Tibial nerve (tissue), 4 donors: ENCODE measurements around the gene SMTNL2. TPM values are rescaled to one million over a fixed set of nuclear protein-coding genes. Genes with fewer than 3 reads are reported as not detected.

Experiments
- DNase-seq, 2 donors: peaks; one replicate each; pipeline ENCODE4 v3.0.0-alpha.2; 2019; ENCODE audit warnings: low spot score in 2 of 2
- H3K27ac ChIP-seq, 4 donors: fragments of 200-600 bp; sonication (generic) in 3 of 4; one replicate each; pipeline ENCODE4 v1.5.1; 2017 to 2019; ENCODE audit warnings: mild to moderate bottlenecking in 1 of 4
- H3K27me3 ChIP-seq, 2 donors: fragments of 200-600 bp; sonication (generic) in 1 of 2; one replicate each; pipeline versions ENCODE4 v1.5.1 to v1.6.0; 2017 to 2019
- H3K36me3 ChIP-seq, 3 donors: fragments of 200-600 bp; sonication (generic); one replicate each; pipeline ENCODE4 v1.5.1; 2018 to 2019
- H3K4me1 ChIP-seq, 4 donors: fragments of 200-600 bp; sonication (generic) in 3 of 4; one replicate each; pipeline ENCODE4 v1.5.1; 2017 to 2019
- H3K4me3 ChIP-seq, 4 donors: fragments of 200-600 bp; sonication (generic) in 3 of 4; one replicate each; pipeline ENCODE4 v1.5.1; 2017 to 2019; ENCODE audit warnings: mild to moderate bottlenecking in 1 of 4, moderate library complexity in 1 of 4
- H3K9me3 ChIP-seq, 4 donors: fragments of 200-600 bp; sonication (generic) in 3 of 4; one replicate each; pipeline ENCODE4 v1.5.1; 2017 to 2019
- EP300 ChIP-seq, 2 donors: sonication (generic); formaldehyde crosslinking; IDR thresholded peaks; one replicate each; pipeline ENCODE4 v1.6.1; 2017; ENCODE audit warnings: antibody characterized with exemption in 2 of 2, mild to moderate bottlenecking in 1 of 2
- POLR2A ChIP-seq, 2 donors: fragments of 450-650 bp; IDR thresholded peaks; one replicate each; pipeline ENCODE4 v1.6.1; 2017; ENCODE audit warnings: antibody characterized with exemption in 2 of 2, mild to moderate bottlenecking in 2 of 2, moderate library complexity in 2 of 2
- WGBS, 2 donors: methylation state at CpG; one replicate each; pipeline ENCODE4 v1.1.5; 2018; 5-methylcytosine and 5-hydroxymethylcytosine counted together
- total RNA-seq, 4 donors: library from RNA; depleted of rRNA; stranded (reverse); fragments of >200 nt; gene quantifications; one replicate each; pipeline ENCODE4 v1.1.0, GENCODE V29; 2016
- TF ChIP-seq, protein P1 (sequence below), 5 experiments: fragments of 200-600 bp in 3 of 5; fragments of 450-650 bp in 2 of 5; sonication (generic) in 3 of 5; IDR thresholded peaks; one replicate each; pipeline ENCODE4 v1.5.1; 2016 to 2019; ENCODE audit warnings: antibody characterized with exemption in 5 of 5, mild to moderate bottlenecking in 3 of 5, moderate library complexity in 2 of 5

Gene SMTNL2
- total RNA-seq, 4 donors from 2014 or later: 1.5 to 8.2 (median 4.4) TPM

DNA sequence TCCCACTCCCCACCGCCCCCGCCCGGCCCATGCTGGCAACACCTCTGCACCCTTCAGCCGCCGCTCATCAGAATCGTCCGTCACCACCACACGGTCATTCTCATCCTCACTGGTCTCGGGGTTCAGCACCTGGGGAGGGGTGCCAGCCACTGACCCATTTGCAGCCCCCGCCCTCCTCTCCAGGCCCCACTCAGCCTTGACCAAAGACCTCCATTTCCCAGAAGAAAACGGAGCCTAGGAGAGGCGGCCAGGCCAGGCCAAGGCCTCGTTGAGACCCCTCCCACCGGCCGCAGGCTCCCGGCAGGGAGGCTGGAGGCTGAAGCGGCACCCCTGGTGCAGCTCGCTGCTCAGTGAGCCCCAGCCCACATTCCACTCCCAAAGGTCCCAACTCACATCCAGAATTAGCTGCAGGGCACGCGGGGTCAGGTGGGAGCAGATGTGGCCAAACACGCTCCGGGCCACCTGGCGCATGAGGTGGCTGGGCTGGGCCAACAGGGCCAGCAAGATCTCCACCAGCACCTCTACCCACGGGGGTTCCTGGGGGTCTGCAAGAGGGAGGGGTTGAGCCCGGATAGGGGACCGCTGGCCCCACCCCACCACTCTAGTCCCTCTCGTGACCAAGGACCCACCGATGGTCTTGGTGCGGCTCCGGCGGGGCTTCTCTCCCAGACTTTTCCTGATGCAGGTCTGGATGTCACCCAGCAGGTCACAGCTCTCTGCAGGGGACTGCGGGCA, 38.9 kb upstream of the SMTNL2 start:
- peaks cover 0 to 6% (median 0%) of the 10 kb centered on the region in 4 donors for H3K4me1 ChIP-seq
- WGBS, 2 donors: 86 to 92% methylated on average over 16 to 32 of the region's 32 CpGs
- no peak overlapping the region for H3K4me3 ChIP-seq
- TF ChIP-seq EP300 (IDR thresholded peaks at IDR 0.05): no peak
- TF ChIP-seq POLR2A (IDR thresholded peaks at IDR 0.05): no peak
- TF ChIP-seq, protein P1, sequence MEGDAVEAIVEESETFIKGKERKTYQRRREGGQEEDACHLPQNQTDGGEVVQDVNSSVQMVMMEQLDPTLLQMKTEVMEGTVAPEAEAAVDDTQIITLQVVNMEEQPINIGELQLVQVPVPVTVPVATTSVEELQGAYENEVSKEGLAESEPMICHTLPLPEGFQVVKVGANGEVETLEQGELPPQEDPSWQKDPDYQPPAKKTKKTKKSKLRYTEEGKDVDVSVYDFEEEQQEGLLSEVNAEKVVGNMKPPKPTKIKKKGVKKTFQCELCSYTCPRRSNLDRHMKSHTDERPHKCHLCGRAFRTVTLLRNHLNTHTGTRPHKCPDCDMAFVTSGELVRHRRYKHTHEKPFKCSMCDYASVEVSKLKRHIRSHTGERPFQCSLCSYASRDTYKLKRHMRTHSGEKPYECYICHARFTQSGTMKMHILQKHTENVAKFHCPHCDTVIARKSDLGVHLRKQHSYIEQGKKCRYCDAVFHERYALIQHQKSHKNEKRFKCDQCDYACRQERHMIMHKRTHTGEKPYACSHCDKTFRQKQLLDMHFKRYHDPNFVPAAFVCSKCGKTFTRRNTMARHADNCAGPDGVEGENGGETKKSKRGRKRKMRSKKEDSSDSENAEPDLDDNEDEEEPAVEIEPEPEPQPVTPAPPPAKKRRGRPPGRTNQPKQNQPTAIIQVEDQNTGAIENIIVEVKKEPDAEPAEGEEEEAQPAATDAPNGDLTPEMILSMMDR (IDR thresholded peaks at IDR 0.05): no peak
- no peaks in the 10 kb centered on the region for H3K27me3 ChIP-seq
- peaks cover 5 to 100% (median 51%) of the 10 kb centered on the region in 3 donors for H3K36me3 ChIP-seq
- no peak overlapping the region for H3K27ac ChIP-seq
- DNase-seq: no peak
- H3K9me3 ChIP-seq: no peaks in the 10 kb centered on the region

DNA sequence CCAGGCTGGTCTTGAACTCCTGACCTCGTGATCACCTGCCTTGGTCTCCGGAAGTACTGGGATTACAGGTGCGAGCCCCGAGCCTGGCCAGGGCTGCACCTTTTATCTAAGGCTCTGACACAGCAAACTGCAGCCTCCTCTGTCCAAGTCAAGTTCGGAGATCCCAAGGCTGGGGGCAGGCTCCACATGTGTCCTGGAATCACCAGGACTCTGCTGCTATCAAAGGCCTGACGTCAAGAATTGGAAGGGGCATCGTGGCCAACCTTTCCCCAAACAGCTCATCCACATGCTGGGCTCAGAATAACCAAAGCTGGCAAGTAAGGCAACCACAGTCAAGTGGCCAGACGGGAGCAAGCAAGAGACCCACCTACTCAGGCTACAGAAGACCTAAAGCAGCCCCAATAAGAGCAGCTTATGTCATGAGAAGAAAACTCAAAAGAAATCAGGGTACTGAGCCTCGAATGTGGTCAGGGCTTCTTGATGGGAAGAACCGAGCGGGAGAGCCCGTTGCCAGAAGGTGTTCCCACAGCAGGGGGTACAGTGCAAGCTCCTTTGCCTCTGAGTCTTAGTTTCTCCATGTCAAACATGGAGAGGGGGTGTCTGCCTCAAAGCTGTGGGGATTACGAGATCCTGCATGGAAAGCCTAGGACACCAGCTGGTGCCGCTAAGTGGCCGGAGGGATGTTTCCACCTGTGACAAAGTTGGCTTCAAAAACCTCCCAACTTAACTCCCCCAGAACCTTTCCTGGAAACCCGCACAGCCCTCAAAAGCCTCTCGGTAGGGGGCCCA, 37.0 kb upstream of the SMTNL2 start:
- no peak for DNase-seq
- no peak for TF ChIP-seq EP300 (IDR thresholded peaks at IDR 0.05)
- TF ChIP-seq POLR2A (IDR thresholded peaks at IDR 0.05): no peak
- TF ChIP-seq, protein P1 (IDR thresholded peaks at IDR 0.05): no peak
- Histone ChIP-seq H3K27me3 (no peaks in the 10 kb centered on the region), H3K9me3 (no peaks in the 10 kb centered on the region), H3K4me1 (no peaks in the 10 kb centered on the region), H3K4me3 (no peak overlapping the region), H3K27ac (no peak overlapping the region), H3K36me3 (peaks cover 4 to 100% (median 49%) of the 10 kb centered on the region in 3 donors)
- WGBS, 2 donors: 88 to 93% methylated on average over 15 to 17 of the region's 17 CpGs

DNA sequence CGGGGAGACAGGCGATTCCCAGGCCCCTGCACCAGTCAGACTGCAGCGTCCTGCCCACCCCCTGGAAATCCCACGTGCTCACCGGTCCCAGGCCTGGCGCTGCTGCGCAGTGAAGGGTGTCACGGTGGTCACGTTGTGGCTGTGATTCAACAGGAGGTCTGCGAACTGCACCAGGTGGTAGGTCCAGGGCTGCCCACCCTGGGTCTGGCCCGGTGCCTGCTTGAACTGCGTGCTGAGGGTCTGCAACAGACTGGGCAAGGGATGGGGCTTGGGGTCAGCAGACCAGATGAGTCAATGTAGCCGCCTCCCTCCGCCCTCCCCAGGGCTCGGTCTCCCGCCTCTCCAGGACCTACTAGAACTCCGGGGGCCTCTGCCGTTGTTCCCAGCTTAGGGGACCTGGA, 36.3 kb upstream of the SMTNL2 start:
- 90 to 93% methylated on average over 11 to 15 of the region's 18 CpGs for WGBS, 2 donors
- Histone ChIP-seq H3K4me3 (no peak overlapping the region), H3K9me3 (no peaks in the 10 kb centered on the region), H3K27ac (no peak overlapping the region), H3K4me1 (no peaks in the 10 kb centered on the region), H3K36me3 (peaks cover 0 to 100% (median 46%) of the 10 kb centered on the region in 3 donors), H3K27me3 (no peaks in the 10 kb centered on the region)
- TF ChIP-seq, protein P1 (IDR thresholded peaks at IDR 0.05): no peak
- no peak for DNase-seq

DNA sequence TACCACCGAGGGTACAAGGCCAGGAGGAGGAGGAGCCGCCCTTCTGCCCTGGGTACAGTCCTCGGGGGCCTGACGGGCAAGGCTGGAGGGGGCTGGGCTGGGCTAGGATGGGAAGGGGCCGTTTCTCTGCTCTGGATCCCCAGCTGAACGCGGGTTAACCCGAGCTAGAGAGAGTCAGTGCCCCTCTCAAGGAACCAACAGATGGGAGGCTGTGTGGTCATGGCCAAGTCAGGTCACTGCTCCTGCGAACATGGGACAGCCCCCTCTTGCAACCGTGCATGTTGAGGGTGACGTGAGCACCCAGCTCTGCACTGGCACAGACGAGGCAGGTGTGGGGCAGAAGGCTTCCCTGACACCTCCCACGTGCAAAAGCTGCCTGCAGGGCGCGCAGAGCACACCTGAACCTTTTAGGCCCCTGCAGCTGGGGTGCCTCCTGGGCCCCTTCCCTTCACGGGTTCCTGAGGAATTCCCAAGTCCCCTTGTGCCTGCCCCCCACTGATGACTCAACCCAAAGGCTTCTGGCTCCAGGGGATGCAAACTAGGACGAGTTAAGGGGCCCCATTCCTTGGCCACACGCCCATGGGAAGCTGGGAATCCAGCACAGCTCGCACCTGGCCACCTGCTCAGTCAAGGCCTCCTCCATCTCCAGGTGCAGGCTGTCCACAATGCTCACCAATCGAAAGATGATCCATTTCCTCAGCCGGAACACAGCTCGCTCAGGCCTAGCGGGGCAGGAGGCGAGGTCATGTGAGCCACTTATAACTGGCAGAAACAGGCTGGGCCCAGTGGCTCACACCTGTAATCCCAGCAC, 35.4 kb upstream of the SMTNL2 start:
- Histone ChIP-seq H3K27me3 (no peaks in the 10 kb centered on the region), H3K27ac (no peak overlapping the region), H3K4me3 (no peak overlapping the region), H3K36me3 (peaks cover 0 to 100% (median 46%) of the 10 kb centered on the region in 3 donors), H3K9me3 (no peaks in the 10 kb centered on the region), H3K4me1 (peaks cover 0 to 5% (median 2%) of the 10 kb centered on the region in 4 donors)
- no peak for TF ChIP-seq EP300 (IDR thresholded peaks at IDR 0.05)
- no peak for DNase-seq
- 83 to 84% methylated on average over 18 to 22 of the region's 24 CpGs for WGBS, 2 donors

DNA sequence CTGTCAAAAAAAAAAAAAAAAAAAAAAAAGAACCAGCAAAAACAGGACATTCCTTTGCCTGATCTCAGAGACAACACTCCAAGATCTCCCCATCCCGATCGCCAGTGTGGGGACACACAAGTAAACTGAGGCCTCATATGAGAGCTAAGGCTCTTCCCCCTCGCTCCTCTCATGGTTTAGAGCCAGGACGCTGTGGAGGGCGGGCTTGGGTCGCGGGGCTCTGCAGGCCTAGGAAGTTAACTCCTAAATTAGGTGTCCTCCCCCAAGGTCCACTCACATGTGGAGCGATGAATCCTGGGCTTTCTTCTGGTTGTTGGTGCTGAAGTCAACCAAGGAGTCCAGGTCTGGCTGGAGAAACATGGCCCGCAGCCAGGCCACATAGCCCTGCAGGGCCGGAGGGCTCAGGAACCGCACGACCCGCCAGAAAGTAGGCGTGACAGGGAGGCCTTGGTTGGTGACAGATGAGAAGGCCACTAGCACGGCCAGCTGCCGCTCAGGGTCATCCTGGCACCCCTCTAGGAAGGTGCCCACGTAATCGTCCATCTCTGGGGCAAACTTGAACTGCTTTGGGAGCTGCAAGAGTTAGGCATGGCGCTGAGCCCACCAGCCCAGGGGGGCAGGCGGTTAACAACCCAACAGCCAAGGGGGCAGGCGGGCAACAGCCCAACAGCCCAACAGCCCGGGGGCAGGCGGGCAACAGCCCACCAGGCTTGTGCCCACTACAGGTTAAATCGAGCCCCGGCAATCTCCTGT, 34.4 kb upstream of the SMTNL2 start:
- 84 to 86% methylated on average over 16 to 19 of the region's 25 CpGs for WGBS, 2 donors
- no peaks in the 10 kb centered on the region for H3K9me3 ChIP-seq
- DNase-seq: no peak
- no peaks in the 10 kb centered on the region for H3K27me3 ChIP-seq
- TF ChIP-seq POLR2A (IDR thresholded peaks at IDR 0.05): no peak
- TF ChIP-seq EP300 (IDR thresholded peaks at IDR 0.05): no peak
- TF ChIP-seq, protein P1 (IDR thresholded peaks at IDR 0.05): no peak
- peaks cover 0 to 92% (median 36%) of the 10 kb centered on the region in 3 donors for H3K36me3 ChIP-seq
- peaks cover 0 to 15% (median 10%) of the 10 kb centered on the region in 4 donors for H3K4me1 ChIP-seq
- no peak overlapping the region for H3K27ac ChIP-seq
- H3K4me3 ChIP-seq: no peak overlapping the region
